Measurements from ENCODE around the gene INPP5J. TPM values are rescaled to one million over a fixed set of nuclear protein-coding genes. Genes with fewer than 3 reads are reported as not detected.
A peak's percentile ranks its signal among the peaks of the same experiment; 100 is the strongest.

INPP5J gene
- total and polyA plus RNA-seq, 2 of the 13 experiments (the other 11 are each of a cell fraction or from before 2014, with no cell fraction given): 0.24 to 1.1 TPM

- TF ChIP-seq ZNF552 (CRISPR knock-in tag; IDR thresholded peaks at IDR 0.05; ENCODE audit: borderline replicate concordance) (no peak), ZNF782 (CRISPR knock-in tag; IDR thresholded peaks at IDR 0.05; ENCODE audit: borderline replicate concordance) (no peak; the same call in 1 of the 2 replicates), THRA (CRISPR knock-in tag; IDR thresholded peaks at IDR 0.05; ENCODE audit: borderline replicate concordance) (0 out of 2 replicates have a peak, but pooled peaks have one; percentile 10), HOXA3 (CRISPR knock-in tag; IDR thresholded peaks at IDR 0.05) (no peak; the same call in 1 of the 2 replicates), ZFP62 (CRISPR knock-in tag; IDR thresholded peaks at IDR 0.05) (no peak), ARID2 (CRISPR knock-in tag; IDR thresholded peaks at IDR 0.05; ENCODE audit: borderline replicate concordance) (no peak), ZNF276 (CRISPR knock-in tag; IDR thresholded peaks at IDR 0.05; ENCODE audit: low read depth) (no peak), ZNF777 (CRISPR knock-in tag; IDR thresholded peaks at IDR 0.05) (no peak), ZNF407 (CRISPR knock-in tag; IDR thresholded peaks at IDR 0.05; ENCODE audit: not compliant biosample characterization) (no peak), CENPT (CRISPR knock-in tag; IDR thresholded peaks at IDR 0.05; ENCODE audit: low read depth) (no peak), ZNF136 (CRISPR knock-in tag; IDR thresholded peaks at IDR 0.05; ENCODE audit: low read depth) (0 out of 2 replicates have a peak, but pooled peaks have one; percentile 27), ZNF567 (CRISPR knock-in tag; IDR thresholded peaks at IDR 0.05; ENCODE audit: borderline replicate concordance) (0 out of 2 replicates have a peak, but pooled peaks have one; percentile 53), BCL6 (CRISPR knock-in tag; IDR thresholded peaks at IDR 0.05) (no peak), E2F2 (CRISPR knock-in tag; IDR thresholded peaks at IDR 0.05; ENCODE audit: borderline replicate concordance) (no peak), ZNF33B (CRISPR knock-in tag; IDR thresholded peaks at IDR 0.05) (no peak), REPIN1 (CRISPR knock-in tag; IDR thresholded peaks at IDR 0.05; ENCODE audit: borderline replicate concordance, low read depth) (peak; percentile 29; the same call in 1 of the 2 replicates)
These were observed 26.3 kb downstream of the INPP5J start (continued) for GRCh38 chr22:31148953-31149627.
